WERI-Rb-1 (cell line): Measurements from ENCODE around the gene CHD5.

Source experiments
- DNase-seq: peaks from one replicate; pipeline ENCODE4 v3.0.0-alpha.2; 2020
- H3K27ac ChIP-seq: fragments of 250-450 bp; sonication (Bioruptor Pico); 2 replicates; pipeline ENCODE4 v1.5.1; 2020; ENCODE audit warnings: mild to moderate bottlenecking, moderate library complexity
- H3K27me3 ChIP-seq: fragments of 250-450 bp; sonication (Bioruptor Pico); 2 replicates; pipeline ENCODE4 v1.5.1; 2021; ENCODE audit warnings: mild to moderate bottlenecking, low read depth, moderate library complexity; ENCODE audit not compliant: insufficient read depth, severe bottlenecking
- H3K36me3 ChIP-seq: fragments of 250-450 bp; sonication (Bioruptor Pico); 2 replicates; pipeline ENCODE4 v1.5.1; 2020; ENCODE audit warnings: mild to moderate bottlenecking, moderate library complexity
- H3K4me3 ChIP-seq: 2 replicates; pipeline ENCODE4 v1.5.1; 2011; ENCODE audit warnings: low read depth, mild to moderate bottlenecking, control low read depth, low read length
- H3K9me3 ChIP-seq: fragments of 250-450 bp; sonication (Bioruptor Pico); 2 replicates; pipeline ENCODE4 v1.5.1; 2021; ENCODE audit warnings: mild to moderate bottlenecking, moderate library complexity; ENCODE audit not compliant: severe bottlenecking
- CTCF ChIP-seq: IDR thresholded peaks from 2 replicates; pipeline ENCODE4 v1.5.1; 2011; ENCODE audit warnings: low read depth, mild to moderate bottlenecking, control low read depth, inconsistent platforms, low read length

The CHD5 gene

GRCh38 chr1:6167391-6168303, 12.5 kb downstream of the CHD5 start:
- no peak for TF ChIP-seq CTCF
- no peaks in the 10 kb centered on the region for H3K27me3 ChIP-seq
- no peak overlapping the region for H3K4me3 ChIP-seq
- no peaks in the 10 kb centered on the region for H3K9me3 ChIP-seq
- no peak for DNase-seq
- no peak overlapping the region for H3K27ac ChIP-seq
- H3K36me3 ChIP-seq, result no peaks in the 10 kb centered on the region

- DNase-seq, result no peak
- H3K27me3 ChIP-seq, result no peaks in the 10 kb centered on the region
- H3K4me3 ChIP-seq, result no peak overlapping the region
- H3K27ac ChIP-seq, result no peak overlapping the region
- H3K9me3 ChIP-seq, result no peaks in the 10 kb centered on the region
- no peaks in the 10 kb centered on the region for H3K36me3 ChIP-seq
- no peak for TF ChIP-seq CTCF
These were observed 13.3 kb downstream of the CHD5 start for GRCh38 chr1:6166655-6167390.

- Histone ChIP-seq H3K9me3 (no peaks in the 10 kb centered on the region), H3K27me3 (no peaks in the 10 kb centered on the region), H3K36me3 (no peaks in the 10 kb centered on the region), H3K27ac (no peak overlapping the region), H3K4me3 (no peak overlapping the region)
- no peak for TF ChIP-seq CTCF
- DNase-seq, result no peak
These were observed 13.9 kb downstream of the CHD5 start for GRCh38 chr1:6166221-6166620.

- no peak for DNase-seq
- no peaks in the 10 kb centered on the region for H3K27me3 ChIP-seq
These were observed 14.6 kb downstream of the CHD5 start for GRCh38 chr1:6165441-6165985.

DNA sequence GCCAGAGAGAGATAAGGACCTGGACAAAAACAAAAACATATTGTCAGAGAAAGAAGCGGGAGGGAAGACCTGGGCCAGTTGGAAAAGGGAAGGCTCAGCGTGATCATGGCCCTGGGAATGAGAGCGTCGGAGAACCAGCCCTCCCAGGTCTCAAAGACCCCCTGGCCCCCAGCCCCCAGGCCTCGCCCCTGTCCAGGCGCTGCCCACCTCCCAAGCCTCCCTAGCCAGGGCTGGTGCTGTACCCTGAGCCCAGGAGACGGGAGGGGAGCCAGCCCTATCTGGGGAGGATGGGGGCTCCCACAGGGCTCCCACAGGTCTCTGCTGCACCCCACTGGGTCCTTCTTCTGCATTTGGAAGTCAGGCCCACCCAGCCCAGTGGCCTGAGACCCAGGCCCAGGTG, 15.1 kb downstream of the CHD5 start:
- H3K36me3 ChIP-seq, result no peaks in the 10 kb centered on the region
- no peaks in the 10 kb centered on the region for H3K27me3 ChIP-seq
- no peak for TF ChIP-seq CTCF
- H3K9me3 ChIP-seq, result no peaks in the 10 kb centered on the region
- H3K4me3 ChIP-seq, result no peak overlapping the region
- no peak for DNase-seq
- H3K27ac ChIP-seq, result no peak overlapping the region

More at GRCh38 chr1:6165441-6165985, 14.6 kb downstream of the CHD5 start:
- Histone ChIP-seq H3K27ac (no peak overlapping the region), H3K9me3 (no peaks in the 10 kb centered on the region), H3K36me3 (no peaks in the 10 kb centered on the region), H3K4me3 (no peak overlapping the region)
- TF ChIP-seq CTCF, result no peak
